GM18861 (cell line): ENCODE measurements around the gene CELF5.
A peak's percentile ranks its signal among the peaks of the same experiment; 100 is the strongest.

Source experiments
- ATAC-seq: cut with Tn5 transposase; IDR thresholded peaks from one replicate; pipeline ENCODE4 v1.9.1; 2021; ENCODE audit not compliant: unreplicated experiment

The CELF5 gene

GRCh38 chr19:3224346-3225168 lies at the start of gene CELF5:
TSS of gene CELF5 (plus strand) at chr19:3224661. CDS start at chr19:3224740, 79 bp downstream.
- ATAC-seq, result no peak

GRCh38 chr19:3175781-3176714 lies 48.4 kb upstream of the CELF5 start:
- no peak for ATAC-seq

GRCh38 chr19:3176715-3177501 lies 47.6 kb upstream of the CELF5 start:
- ATAC-seq, result no peak

GRCh38 chr19:3178377-3178972 lies 46.0 kb upstream of the CELF5 start, which contains the start of gene S1PR4:
TSS of gene S1PR4 (plus strand) at chr19:3178769. CDS start at chr19:3178793, 24 bp downstream.
- peak; percentile 43 for ATAC-seq

GRCh38 chr19:3178973-3179738 lies 45.3 kb upstream of the CELF5 start:
- ATAC-seq, result peak; percentile 10

GRCh38 chr19:3179739-3180293 lies 44.6 kb upstream of the CELF5 start:
- ATAC-seq, result no peak

GRCh38 chr19:3183721-3184641 lies 40.5 kb upstream of the CELF5 start:
- no peak for ATAC-seq

- ATAC-seq, result peak; percentile 14
Observed at GRCh38 chr19:3184847-3185460, 39.5 kb upstream of the CELF5 start.

GRCh38 chr19:3185461-3186159 lies 38.9 kb upstream of the CELF5 start, which contains the start of gene NCLN:
TSS of gene NCLN (plus strand) at chr19:3185930. CDS start at chr19:3186031, 101 bp downstream.
- peak; percentile 59 for ATAC-seq

GRCh38 chr19:3186160-3186688 lies 38.2 kb upstream of the CELF5 start:
- no peak for ATAC-seq

- ATAC-seq, result no peak
Observed at GRCh38 chr19:3186891-3187661, 37.4 kb upstream of the CELF5 start.

- no peak for ATAC-seq
Observed at GRCh38 chr19:3187662-3188511, 36.6 kb upstream of the CELF5 start.

GRCh38 chr19:3188627-3189596 lies 35.5 kb upstream of the CELF5 start:
- no peak for ATAC-seq
